Central memory CD8-positive, alpha-beta T cell (primary cell): ENCODE measurements around the gene AP3S1.

Source experiments
- ATAC-seq: fragments of 150-1000 bp; cut with Tn5 transposase; replicated peaks from 2 replicates; pipeline ENCODE4 v1.10.0; 2022; ENCODE audit warnings: mild to moderate bottlenecking, moderate FRiP score, moderate number of reproducible peaks; ENCODE audit not compliant: poor library complexity, severe bottlenecking; ENCODE audit errors: extremely low read depth
- DNase-seq, 2 donors: peaks; one replicate each; pipeline ENCODE4 v3.0.0; 2021; ENCODE audit warnings: low spot score in 2 of 2
- H3K27ac Mint-ChIP-seq: one replicate; pipeline ENCODE4 v1.8.0; 2022; ENCODE audit warnings: low read depth, mild to moderate bottlenecking, moderate library complexity, mixed read lengths
- H3K27me3 Mint-ChIP-seq: one replicate; pipeline ENCODE4 v1.8.0; 2022; ENCODE audit warnings: mixed read lengths
- H3K36me3 Mint-ChIP-seq: one replicate; pipeline ENCODE4 v1.8.0; 2022; ENCODE audit warnings: mild to moderate bottlenecking, moderate library complexity, mixed read lengths; ENCODE audit not compliant: insufficient read depth
- H3K4me1 Mint-ChIP-seq: one replicate; pipeline ENCODE4 v1.8.0; 2022; ENCODE audit warnings: mixed read lengths
- H3K4me3 Mint-ChIP-seq: one replicate; pipeline ENCODE4 v1.8.0; 2022; ENCODE audit warnings: mild to moderate bottlenecking, moderate library complexity, mixed read lengths
- H3K9me3 Mint-ChIP-seq: one replicate; pipeline ENCODE4 v1.8.0; 2022; ENCODE audit warnings: mixed read lengths

The AP3S1 gene

DNA sequence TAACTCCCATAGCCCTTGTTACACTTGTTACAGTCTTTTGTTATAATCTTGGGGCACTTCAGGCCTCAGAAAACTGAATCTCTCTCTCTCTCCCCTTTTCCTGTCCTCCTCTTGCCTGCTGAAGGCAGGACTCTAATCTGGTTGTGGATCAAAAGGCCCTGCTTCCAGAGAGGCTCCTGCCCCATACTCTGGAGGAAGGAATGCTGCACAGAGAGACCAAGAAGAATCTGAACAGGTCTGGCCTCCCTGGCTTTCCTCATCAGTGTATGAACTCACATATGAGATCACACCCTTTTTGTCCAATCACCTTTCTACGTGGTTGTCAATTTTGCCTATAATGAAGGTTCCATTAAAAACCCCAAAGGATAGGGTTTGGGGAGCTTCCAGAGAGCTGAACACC is 94.3 kb downstream of the AP3S1 start:
- Mint-ChIP-seq H3K4me3 (no peak overlapping the region), H3K27me3 (no peaks in the 10 kb centered on the region), H3K9me3 (no peaks in the 10 kb centered on the region), H3K4me1 (no peaks in the 10 kb centered on the region), H3K27ac (no peak overlapping the region), H3K36me3 (no peaks in the 10 kb centered on the region)
- DNase-seq: no peak
- ATAC-seq: no peak

DNA sequence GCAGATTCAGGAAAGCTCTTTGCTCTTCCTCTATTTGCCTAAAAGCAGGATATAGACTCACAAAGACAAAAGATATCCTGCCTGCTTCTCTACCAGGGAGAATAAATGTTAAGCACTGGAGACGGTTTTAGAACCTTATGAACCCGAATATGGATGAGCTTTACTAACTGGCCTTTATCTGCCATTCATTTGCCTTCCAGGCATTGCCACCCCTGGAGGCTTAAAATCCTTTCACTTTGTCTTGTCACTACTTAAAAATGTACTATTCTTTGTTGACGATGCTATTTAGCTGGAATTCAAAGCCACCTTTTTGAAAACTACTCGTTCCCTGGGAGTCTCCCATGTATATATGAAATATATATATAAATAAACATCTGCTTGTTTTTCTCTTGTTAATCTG is 97.3 kb downstream of the AP3S1 start:
- no peaks in the 10 kb centered on the region for H3K27me3 Mint-ChIP-seq
- H3K36me3 Mint-ChIP-seq: no peaks in the 10 kb centered on the region
- H3K9me3 Mint-ChIP-seq: no peaks in the 10 kb centered on the region
- no peak for ATAC-seq
- H3K27ac Mint-ChIP-seq: no peak overlapping the region
- no peaks in the 10 kb centered on the region for H3K4me1 Mint-ChIP-seq
- no peak overlapping the region for H3K4me3 Mint-ChIP-seq
- DNase-seq: no peak

DNA sequence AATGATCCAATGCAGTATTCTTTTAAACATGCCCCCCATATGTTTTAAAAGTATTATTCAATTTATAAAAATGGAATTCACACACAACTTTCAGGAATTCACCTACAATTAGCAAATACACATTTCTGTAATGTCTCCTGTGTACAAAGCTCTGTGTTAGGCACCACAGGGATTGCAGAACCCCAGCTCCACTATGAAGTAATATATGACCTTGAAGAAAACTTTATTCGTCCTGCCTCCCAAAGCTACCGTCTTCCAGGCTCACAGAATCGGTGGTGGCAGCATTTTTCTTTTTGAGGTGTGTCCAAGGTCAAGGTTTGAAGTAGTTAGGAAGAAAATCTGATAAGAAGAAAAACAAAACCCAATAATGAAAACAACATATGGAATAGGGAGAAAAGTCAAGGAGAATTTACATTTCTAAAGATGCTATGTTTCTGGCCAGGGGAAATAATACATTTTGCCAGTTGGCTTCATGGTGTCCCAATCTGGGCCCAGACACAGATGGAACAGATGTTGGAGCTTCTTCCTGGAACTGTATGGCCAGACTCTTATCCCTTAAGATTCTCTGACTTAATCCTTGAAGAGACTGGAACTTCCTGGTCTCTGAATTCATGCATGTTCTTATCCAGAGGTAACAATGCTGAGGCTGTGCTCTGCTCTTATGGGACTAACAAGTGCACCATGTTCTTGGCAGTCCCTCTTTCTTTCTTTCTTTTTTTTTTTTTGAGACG is 98.5 kb downstream of the AP3S1 start:
- Mint-ChIP-seq H3K4me3 (no peak overlapping the region), H3K27ac (no peak overlapping the region), H3K27me3 (no peaks in the 10 kb centered on the region), H3K9me3 (no peaks in the 10 kb centered on the region), H3K4me1 (no peaks in the 10 kb centered on the region), H3K36me3 (no peaks in the 10 kb centered on the region)
- DNase-seq (no peak), ATAC-seq (no peak)

- no peaks in the 10 kb centered on the region for H3K4me1 Mint-ChIP-seq
- H3K36me3 Mint-ChIP-seq: no peaks in the 10 kb centered on the region
- no peaks in the 10 kb centered on the region for H3K9me3 Mint-ChIP-seq
- ATAC-seq (no peak), DNase-seq (no peak)
- no peaks in the 10 kb centered on the region for H3K27me3 Mint-ChIP-seq
- no peak overlapping the region for H3K4me3 Mint-ChIP-seq
- H3K27ac Mint-ChIP-seq: no peak overlapping the region
These were observed 99.4 kb downstream of the AP3S1 start for GRCh38 chr5:115941051-115941675.

GRCh38 chr5:115944501-115944900 is 102.8 kb downstream of the AP3S1 start:
- Mint-ChIP-seq H3K27me3 (no peaks in the 10 kb centered on the region), H3K36me3 (no peaks in the 10 kb centered on the region)
- no peak for DNase-seq

GRCh38 chr5:115946655-115947054 is 104.9 kb downstream of the AP3S1 start:
- Mint-ChIP-seq H3K36me3 (no peaks in the 10 kb centered on the region), H3K9me3 (no peaks in the 10 kb centered on the region), H3K4me3 (no peak overlapping the region), H3K27me3 (no peaks in the 10 kb centered on the region), H3K4me1 (no peaks in the 10 kb centered on the region), H3K27ac (no peak overlapping the region)
- no peak for DNase-seq
- ATAC-seq: no peak

More at GRCh38 chr5:115944501-115944900, 102.8 kb downstream of the AP3S1 start:
- no peak for ATAC-seq
- Mint-ChIP-seq H3K27ac (no peak overlapping the region), H3K9me3 (no peaks in the 10 kb centered on the region), H3K4me1 (no peaks in the 10 kb centered on the region), H3K4me3 (no peak overlapping the region)

GRCh38 chr5:115947260-115947659 is 105.5 kb downstream of the AP3S1 start:
- H3K27me3 Mint-ChIP-seq: peaks cover 5% of the 10 kb centered on the region
- H3K4me1 Mint-ChIP-seq: no peaks in the 10 kb centered on the region
- ATAC-seq (no peak), DNase-seq (no peak)
- H3K27ac Mint-ChIP-seq: no peak overlapping the region
- H3K36me3 Mint-ChIP-seq: no peaks in the 10 kb centered on the region
- H3K4me3 Mint-ChIP-seq: no peak overlapping the region
- no peaks in the 10 kb centered on the region for H3K9me3 Mint-ChIP-seq

- no peak overlapping the region for H3K27ac Mint-ChIP-seq
- H3K36me3 Mint-ChIP-seq: no peaks in the 10 kb centered on the region
- no peak for ATAC-seq
- H3K9me3 Mint-ChIP-seq: no peaks in the 10 kb centered on the region
- H3K27me3 Mint-ChIP-seq: peaks cover 11% of the 10 kb centered on the region
- DNase-seq: no peak
- no peaks in the 10 kb centered on the region for H3K4me1 Mint-ChIP-seq
- H3K4me3 Mint-ChIP-seq: no peak overlapping the region
These were observed 106.4 kb downstream of the AP3S1 start for GRCh38 chr5:115948091-115948534.

DNA sequence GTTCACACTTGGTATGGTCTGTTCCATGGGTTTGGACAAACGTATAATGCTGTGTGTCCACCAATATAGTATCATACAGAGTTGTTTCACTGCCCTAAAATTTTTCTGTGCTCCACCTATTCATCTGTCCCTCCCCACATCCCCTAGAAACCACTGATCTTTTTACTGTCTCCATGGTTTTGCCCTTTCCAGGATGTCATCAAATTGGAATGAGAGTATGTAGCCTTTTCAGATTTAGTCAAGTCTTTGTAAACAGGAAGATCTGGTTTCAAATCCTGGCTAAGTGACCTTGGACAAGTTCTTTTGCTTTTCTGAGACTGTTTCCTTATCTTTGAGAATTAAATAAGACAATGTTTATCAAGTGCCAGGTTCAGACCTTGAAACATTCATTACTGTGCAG is 107.4 kb downstream of the AP3S1 start:
- Mint-ChIP-seq H3K27me3 (peaks cover 11% of the 10 kb centered on the region), H3K36me3 (no peaks in the 10 kb centered on the region), H3K9me3 (no peaks in the 10 kb centered on the region), H3K27ac (no peak overlapping the region), H3K4me3 (no peak overlapping the region), H3K4me1 (no peaks in the 10 kb centered on the region)
- DNase-seq (no peak), ATAC-seq (no peak)

- ATAC-seq (no peak), DNase-seq (no peak)
- H3K36me3 Mint-ChIP-seq: no peaks in the 10 kb centered on the region
- no peaks in the 10 kb centered on the region for H3K4me1 Mint-ChIP-seq
- H3K4me3 Mint-ChIP-seq: no peak overlapping the region
- peaks cover 11% of the 10 kb centered on the region for H3K27me3 Mint-ChIP-seq
- no peak overlapping the region for H3K27ac Mint-ChIP-seq
- H3K9me3 Mint-ChIP-seq: no peaks in the 10 kb centered on the region
These were observed 110.9 kb downstream of the AP3S1 start for GRCh38 chr5:115952588-115952987.

GRCh38 chr5:115954144-115954543 is 112.4 kb downstream of the AP3S1 start:
- DNase-seq: no peak
- Mint-ChIP-seq H3K4me3 (no peak overlapping the region), H3K36me3 (peaks cover 2% of the 10 kb centered on the region), H3K27ac (no peak overlapping the region), H3K27me3 (peaks cover 11% of the 10 kb centered on the region), H3K9me3 (no peaks in the 10 kb centered on the region), H3K4me1 (no peaks in the 10 kb centered on the region)
- ATAC-seq: no peak

GRCh38 chr5:115956957-115957356 is 115.2 kb downstream of the AP3S1 start:
- no peak for DNase-seq
- ATAC-seq: no peak
- no peaks in the 10 kb centered on the region for H3K9me3 Mint-ChIP-seq
- peaks cover 20% of the 10 kb centered on the region for H3K27me3 Mint-ChIP-seq
- peaks cover 2% of the 10 kb centered on the region for H3K36me3 Mint-ChIP-seq
- no peak overlapping the region for H3K27ac Mint-ChIP-seq
- no peaks in the 10 kb centered on the region for H3K4me1 Mint-ChIP-seq
- H3K4me3 Mint-ChIP-seq: no peak overlapping the region
